Thyroid gland (tissue), 4 donors: ENCODE measurements around the gene UGT3A1. TPM values are rescaled to one million over a fixed set of nuclear protein-coding genes. Genes with fewer than 3 reads are reported as not detected.

Source experiments
- DNase-seq, 2 donors: peaks; one replicate each; pipeline ENCODE4 v3.0.0-alpha.2; 2019
- H3K27ac ChIP-seq, 3 donors: fragments of 200-600 bp; sonication (generic); 1 replicate in 2 of 3; 2 replicates in 1 of 3; pipeline ENCODE4 v1.5.1; 2016 to 2019; ENCODE audit warnings: mild to moderate bottlenecking in 1 of 3, moderate library complexity in 1 of 3
- H3K27me3 ChIP-seq: fragments of 200-600 bp; sonication (generic); one replicate; pipeline ENCODE4 v1.5.1; 2019
- H3K36me3 ChIP-seq, 2 donors: fragments of 200-600 bp; sonication (generic); one replicate each; pipeline ENCODE4 v1.5.1; 2016 to 2019
- H3K4me1 ChIP-seq, 2 donors: fragments of 200-600 bp; sonication (generic); one replicate each; pipeline ENCODE4 v1.5.1; 2017 to 2019
- H3K4me3 ChIP-seq, 3 donors: fragments of 200-600 bp; sonication (generic); replicated peaks in 1 of 3; 1 replicate in 2 of 3; 2 replicates in 1 of 3; pipeline ENCODE4 v1.5.1; 2016; ENCODE audit warnings: mild to moderate bottlenecking in 1 of 3
- H3K9me3 ChIP-seq: fragments of 200-600 bp; sonication (generic); one replicate; pipeline ENCODE4 v1.5.1; 2017
- CTCF ChIP-seq, 6 experiments: fragments of 200-600 bp in 3 of 6; fragments of 450-650 bp in 3 of 6; sonication (generic) in 3 of 6; IDR thresholded peaks; one replicate each; pipeline ENCODE4 v1.5.1; 2016 to 2019; ENCODE audit warnings: antibody characterized with exemption in 6 of 6, mild to moderate bottlenecking in 2 of 6, inconsistent platforms in 1 of 6, moderate library complexity in 1 of 6
- POLR2A ChIP-seq, 2 donors: fragments of 450-650 bp; IDR thresholded peaks; one replicate each; pipeline ENCODE4 v1.6.1; 2017; ENCODE audit warnings: antibody characterized with exemption in 2 of 2, mild to moderate bottlenecking in 2 of 2, moderate library complexity in 1 of 2
- WGBS, 2 donors: methylation state at CpG; one replicate each; pipeline ENCODE4 v1.1.5; 2017; 5-methylcytosine and 5-hydroxymethylcytosine counted together
- intact Hi-C: fragments of 100-400 bp; cut with DNase I; formaldehyde crosslinking; loops from one replicate; pipeline ENCODE4 v1.15.1; 2023
- total RNA-seq, 4 donors: library from RNA; depleted of rRNA; stranded (reverse); fragments of >200 nt; gene quantifications; one replicate each; pipeline ENCODE4 v1.2.3, GENCODE V29; 2016

Gene UGT3A1
- total RNA-seq, 4 donors from 2014 or later = not detected

DNA sequence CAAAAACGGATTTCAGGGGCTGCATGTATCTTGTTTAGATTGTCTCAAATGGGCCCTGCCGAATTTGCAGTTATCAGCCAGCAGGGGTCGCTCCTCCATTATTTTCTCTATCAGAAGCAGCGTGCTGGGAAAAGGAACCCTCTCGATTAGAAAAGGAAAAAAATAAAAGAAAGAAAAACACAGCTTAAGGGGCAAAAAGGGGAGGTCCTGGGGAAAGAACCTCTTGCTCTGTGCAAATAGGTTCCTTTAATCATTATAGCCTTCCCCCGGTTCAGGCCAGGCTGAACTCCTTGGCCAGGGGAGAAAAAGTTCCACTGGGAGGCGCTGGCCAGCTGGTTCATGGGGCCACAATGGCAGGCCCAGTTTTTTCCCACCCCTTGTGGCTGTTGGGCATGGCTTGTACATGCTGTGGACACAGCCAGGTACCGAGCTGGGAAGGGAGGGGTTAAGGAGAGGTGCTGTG lies 27.8 kb downstream of the UGT3A1 start:
- WGBS, 2 donors = 46 to 51% methylated on average over 8 of the region's 8 CpGs
- H3K27ac ChIP-seq = no peak overlapping the region
- H3K4me3 ChIP-seq = no peak overlapping the region
- TF ChIP-seq POLR2A (IDR thresholded peaks at IDR 0.05) = no peak
- TF ChIP-seq CTCF (IDR thresholded peaks at IDR 0.05) = no peak
- no peak for DNase-seq
- H3K9me3 ChIP-seq = no peaks in the 10 kb centered on the region
- intact Hi-C loops = no loop called here
- no peaks in the 10 kb centered on the region for H3K36me3 ChIP-seq
- no peaks in the 10 kb centered on the region for H3K4me1 ChIP-seq
- no peaks in the 10 kb centered on the region for H3K27me3 ChIP-seq

DNA sequence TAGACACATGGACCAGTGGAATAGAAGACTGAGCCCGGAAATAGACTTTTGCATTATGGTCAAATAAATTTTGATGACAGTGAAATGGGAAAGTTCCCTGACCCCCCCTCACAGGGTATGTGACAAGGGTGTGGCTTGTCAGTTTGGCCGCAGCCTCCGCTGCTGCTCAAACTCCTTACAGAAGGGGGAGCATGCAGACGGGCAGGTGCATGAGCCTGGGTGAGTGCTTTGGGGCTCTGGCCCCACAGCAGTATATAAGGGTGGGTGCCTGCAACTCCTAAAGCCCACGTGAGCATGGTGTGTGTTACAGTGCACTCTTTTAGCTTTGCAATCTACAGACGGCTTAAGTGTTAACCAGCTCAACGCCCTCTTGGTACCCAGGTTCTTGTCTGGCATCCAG lies 30.9 kb downstream of the UGT3A1 start:
- Histone ChIP-seq H3K27ac (no peak overlapping the region), H3K9me3 (no peaks in the 10 kb centered on the region), H3K4me1 (no peaks in the 10 kb centered on the region), H3K36me3 (no peaks in the 10 kb centered on the region), H3K4me3 (no peak overlapping the region), H3K27me3 (no peaks in the 10 kb centered on the region)
- no peak for DNase-seq
- intact Hi-C loops = no loop called here
- 82 to 83% methylated on average over 6 of the region's 7 CpGs for WGBS, 2 donors
- TF ChIP-seq POLR2A (IDR thresholded peaks at IDR 0.05) = no peak
- TF ChIP-seq CTCF (IDR thresholded peaks at IDR 0.05) = no peak

DNA sequence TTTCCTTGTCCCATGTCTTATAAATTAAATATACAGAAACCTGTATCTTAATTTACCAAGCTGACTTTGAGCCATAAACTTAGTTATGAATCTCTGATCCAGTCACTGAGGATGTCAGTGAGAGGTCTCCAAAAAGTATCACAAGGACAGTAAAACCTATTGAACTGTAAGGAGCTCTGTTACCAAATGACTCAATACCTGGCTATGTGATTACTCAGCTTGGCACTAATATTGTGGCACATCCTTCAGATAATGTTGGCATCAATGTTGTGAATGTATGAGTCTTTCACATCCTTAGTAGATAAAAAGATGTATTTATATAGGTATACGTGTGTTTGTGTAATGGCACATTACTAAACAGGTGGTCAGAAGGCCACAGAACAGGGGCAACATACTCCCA lies 34.8 kb downstream of the UGT3A1 start:
- Histone ChIP-seq H3K27me3 (no peaks in the 10 kb centered on the region), H3K27ac (no peak overlapping the region), H3K4me3 (no peak overlapping the region), H3K36me3 (no peaks in the 10 kb centered on the region), H3K4me1 (no peaks in the 10 kb centered on the region), H3K9me3 (no peaks in the 10 kb centered on the region)
- DNase-seq = no peak
- WGBS, 2 donors = 95% methylated on average over 1 of the region's 1 CpG
- intact Hi-C loops = no loop called here
- TF ChIP-seq POLR2A (IDR thresholded peaks at IDR 0.05) (no peak), CTCF (IDR thresholded peaks at IDR 0.05) (no peak)

- Histone ChIP-seq H3K9me3 (no peaks in the 10 kb centered on the region), H3K36me3 (no peaks in the 10 kb centered on the region), H3K4me3 (no peak overlapping the region), H3K4me1 (no peaks in the 10 kb centered on the region), H3K27ac (no peak overlapping the region), H3K27me3 (no peaks in the 10 kb centered on the region)
- whole genome bisulfite sequencing, 2 donors = 68 to 74% methylated on average over 9 of the region's 9 CpGs
- no peak for DNase-seq
- intact Hi-C loops = no loop called here
- TF ChIP-seq POLR2A (IDR thresholded peaks at IDR 0.05) (no peak), CTCF (IDR thresholded peaks at IDR 0.05) (no peak)
These were observed 37.0 kb downstream of the UGT3A1 start for GRCh38 chr5:35954175-35954574.

DNA sequence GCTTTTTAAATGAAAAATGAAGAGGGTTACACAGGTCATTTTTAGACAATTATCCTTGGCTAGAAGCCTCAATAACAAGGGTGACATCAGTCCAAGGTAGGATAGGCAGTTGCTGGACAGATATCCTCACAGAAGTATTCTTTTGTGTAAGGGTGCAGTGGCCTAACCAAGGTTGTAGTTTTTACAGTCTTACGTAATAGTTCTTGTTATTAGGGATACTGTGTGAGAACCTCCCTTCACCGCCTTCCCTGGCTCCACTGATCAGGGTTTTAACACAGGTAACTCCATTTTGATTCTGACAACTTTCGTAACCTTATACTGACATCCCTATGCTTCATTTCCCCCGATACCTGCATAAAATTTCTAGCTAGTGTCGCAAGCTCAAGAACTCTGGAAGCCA lies 44.1 kb downstream of the UGT3A1 start:
- no peaks in the 10 kb centered on the region for H3K36me3 ChIP-seq
- TF ChIP-seq POLR2A (IDR thresholded peaks at IDR 0.05) (no peak), CTCF (IDR thresholded peaks at IDR 0.05) (no peak)
- DNase-seq = no peak
- H3K27me3 ChIP-seq = no peaks in the 10 kb centered on the region
- 78 to 86% methylated on average over 5 of the region's 5 CpGs for WGBS, 2 donors
- no peak overlapping the region for H3K4me3 ChIP-seq
- no peaks in the 10 kb centered on the region for H3K4me1 ChIP-seq
- no peaks in the 10 kb centered on the region for H3K9me3 ChIP-seq
- intact Hi-C loops = no loop called here
- no peak overlapping the region for H3K27ac ChIP-seq
